ENCODE data around the gene TMEM214.
A peak's percentile ranks its signal among the peaks of the same experiment; 100 is the strongest.

Gene TMEM214, protein sequence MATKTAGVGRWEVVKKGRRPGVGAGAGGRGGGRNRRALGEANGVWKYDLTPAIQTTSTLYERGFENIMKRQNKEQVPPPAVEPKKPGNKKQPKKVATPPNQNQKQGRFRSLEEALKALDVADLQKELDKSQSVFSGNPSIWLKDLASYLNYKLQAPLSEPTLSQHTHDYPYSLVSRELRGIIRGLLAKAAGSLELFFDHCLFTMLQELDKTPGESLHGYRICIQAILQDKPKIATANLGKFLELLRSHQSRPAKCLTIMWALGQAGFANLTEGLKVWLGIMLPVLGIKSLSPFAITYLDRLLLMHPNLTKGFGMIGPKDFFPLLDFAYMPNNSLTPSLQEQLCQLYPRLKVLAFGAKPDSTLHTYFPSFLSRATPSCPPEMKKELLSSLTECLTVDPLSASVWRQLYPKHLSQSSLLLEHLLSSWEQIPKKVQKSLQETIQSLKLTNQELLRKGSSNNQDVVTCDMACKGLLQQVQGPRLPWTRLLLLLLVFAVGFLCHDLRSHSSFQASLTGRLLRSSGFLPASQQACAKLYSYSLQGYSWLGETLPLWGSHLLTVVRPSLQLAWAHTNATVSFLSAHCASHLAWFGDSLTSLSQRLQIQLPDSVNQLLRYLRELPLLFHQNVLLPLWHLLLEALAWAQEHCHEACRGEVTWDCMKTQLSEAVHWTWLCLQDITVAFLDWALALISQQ

GRCh38 chr2:27032495-27033252 lies at the start of gene TMEM214:
TSS of gene TMEM214 (plus strand) at chr2:27032965. CDS start at chr2:27033016, 51 bp downstream.
- DNase-seq, result peak; percentile 93

DNA sequence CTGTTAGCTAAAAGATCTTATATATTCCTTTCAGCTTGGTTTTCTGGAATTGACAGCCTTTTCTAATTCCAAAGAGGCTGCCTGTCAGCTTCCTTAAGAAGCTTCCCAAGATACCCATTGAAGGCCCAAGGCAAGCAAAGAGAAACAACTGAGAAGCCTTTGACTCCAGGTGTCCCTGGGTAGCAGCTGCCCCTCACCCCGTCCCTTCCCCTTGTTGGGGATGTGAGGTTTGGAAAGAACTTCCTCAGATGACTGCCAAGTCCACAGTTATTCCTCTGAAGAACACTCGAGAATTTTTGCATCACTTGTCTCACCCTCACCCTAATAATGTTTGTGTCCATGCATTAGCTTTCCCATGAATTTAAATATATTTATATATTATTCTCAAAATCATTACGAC lies 49.0 kb upstream of the TMEM214 start:
- DNase-seq, result no peak

DNA sequence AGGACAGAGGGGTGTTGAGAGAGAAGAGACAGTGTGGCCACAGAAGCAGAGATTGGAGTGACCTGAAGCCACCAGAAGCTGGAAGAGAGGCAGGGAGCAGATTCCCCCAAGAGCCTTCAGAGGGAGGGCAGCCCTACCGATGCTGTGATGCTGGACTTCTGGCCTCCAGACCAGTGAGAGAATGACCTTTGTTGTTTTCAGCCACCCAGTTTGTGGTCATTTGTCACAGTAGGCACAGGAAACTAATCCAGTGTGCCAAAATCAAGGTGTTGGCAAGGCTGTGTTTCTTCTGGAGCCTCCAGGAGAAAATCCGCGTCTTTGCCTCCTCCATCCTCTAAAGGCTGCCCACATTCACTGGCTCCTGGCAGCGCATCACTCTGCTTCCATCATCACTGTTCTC lies 47.0 kb upstream of the TMEM214 start:
- DNase-seq, result no peak

DNA sequence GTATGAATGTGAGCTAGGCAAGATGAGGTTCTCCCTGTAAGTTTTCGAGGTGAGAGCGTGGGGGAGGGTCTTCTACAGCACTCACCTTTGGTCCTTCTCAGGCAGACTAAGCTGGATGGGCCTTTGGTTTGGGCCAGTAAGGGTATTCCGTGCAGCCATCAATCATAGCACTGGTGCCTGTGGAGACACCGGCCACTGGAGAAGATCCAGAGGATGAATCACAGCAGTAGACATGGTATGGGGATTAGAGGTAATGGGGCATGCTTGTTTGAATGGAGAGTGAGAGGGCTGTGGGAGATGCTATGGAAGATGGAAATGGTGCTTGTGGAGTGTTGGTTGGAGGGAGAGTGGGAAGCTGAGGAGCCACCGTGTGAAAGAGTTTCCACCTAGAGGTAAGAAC lies 46.2 kb upstream of the TMEM214 start:
- no peak for DNase-seq

DNA sequence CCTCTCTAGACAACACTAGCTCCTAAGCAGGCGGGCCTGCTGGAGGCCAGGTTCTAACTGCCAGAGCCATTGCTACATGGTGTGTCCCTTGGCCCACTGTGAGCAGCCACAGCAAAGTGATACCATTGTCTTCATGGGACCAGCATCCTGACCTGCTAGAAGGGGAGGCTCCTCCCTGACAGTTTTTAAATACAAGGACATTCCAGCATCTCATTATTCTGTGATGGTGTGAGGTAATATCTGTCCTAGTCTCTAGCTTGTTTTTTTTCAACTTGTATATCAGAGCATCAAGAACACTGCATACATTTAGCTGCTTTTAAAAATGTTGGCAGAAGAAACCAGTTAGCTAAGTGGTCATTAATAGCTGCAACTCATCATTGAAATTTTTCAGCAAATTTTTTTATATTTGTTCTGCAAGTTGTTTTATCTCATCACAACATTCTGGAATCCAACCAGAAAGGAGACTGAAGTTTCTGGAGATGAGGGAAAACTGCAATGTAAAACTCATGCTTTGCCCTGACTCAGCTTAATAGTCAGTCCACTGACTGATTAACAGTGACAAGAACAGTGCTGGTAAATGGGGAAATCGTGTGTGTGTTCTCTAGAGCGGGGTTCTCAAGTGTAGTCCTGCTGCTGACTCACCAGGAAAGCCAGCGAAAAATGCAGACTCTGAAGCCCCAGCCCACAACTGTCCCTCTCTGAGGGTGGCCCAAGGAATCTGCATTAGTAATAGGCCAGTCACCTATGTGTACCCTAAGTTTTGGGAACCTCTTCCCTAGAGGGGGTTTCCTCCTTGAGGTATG lies 44.5 kb upstream of the TMEM214 start:
- no peak for DNase-seq

DNA sequence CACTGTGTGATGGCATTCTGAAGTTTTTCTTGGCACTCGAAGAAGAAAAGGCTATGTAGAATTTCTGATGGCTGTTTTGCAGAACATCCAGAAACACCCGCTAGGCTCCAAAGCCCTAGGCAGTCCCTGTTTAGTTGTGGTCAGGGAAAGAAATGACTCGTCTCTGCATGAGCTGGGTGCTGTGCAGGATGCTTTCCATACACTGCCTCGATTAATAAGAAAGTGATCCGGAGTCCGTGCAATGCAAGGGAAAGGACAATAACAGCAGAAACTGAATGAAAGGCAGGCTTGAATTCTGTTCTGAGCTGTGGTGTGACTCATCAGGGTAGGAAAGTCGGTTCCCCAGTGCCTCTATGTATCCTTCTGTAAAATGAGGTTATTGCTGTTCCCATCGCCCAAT lies 43.6 kb upstream of the TMEM214 start:
- DNase-seq, result no peak

GRCh38 chr2:26991717-26992116 lies 41.0 kb upstream of the TMEM214 start:
- no peak for DNase-seq

- DNase-seq, result no peak
Measured at GRCh38 chr2:26993768-26994167, 39.0 kb upstream of the TMEM214 start.

DNA sequence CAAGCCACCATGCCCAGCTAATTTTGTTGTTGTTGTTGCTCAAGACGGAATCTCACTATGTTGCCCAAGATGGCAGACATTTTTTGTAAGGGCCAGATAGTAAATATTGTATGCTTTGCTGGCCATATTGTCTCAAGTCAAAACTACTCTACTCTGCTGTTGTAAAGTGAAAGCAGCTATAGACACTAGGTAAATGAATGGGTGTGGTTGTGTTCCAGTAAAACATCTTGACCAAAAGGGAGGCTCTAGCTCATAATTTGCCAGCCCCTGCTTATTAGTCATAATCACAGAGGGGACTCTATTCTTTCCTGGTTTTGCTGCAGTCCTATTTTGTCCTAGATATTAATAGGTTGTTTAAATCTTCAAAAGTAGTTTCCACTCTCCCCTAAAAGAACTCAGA lies 37.8 kb upstream of the TMEM214 start:
- DNase-seq, result no peak

DNA sequence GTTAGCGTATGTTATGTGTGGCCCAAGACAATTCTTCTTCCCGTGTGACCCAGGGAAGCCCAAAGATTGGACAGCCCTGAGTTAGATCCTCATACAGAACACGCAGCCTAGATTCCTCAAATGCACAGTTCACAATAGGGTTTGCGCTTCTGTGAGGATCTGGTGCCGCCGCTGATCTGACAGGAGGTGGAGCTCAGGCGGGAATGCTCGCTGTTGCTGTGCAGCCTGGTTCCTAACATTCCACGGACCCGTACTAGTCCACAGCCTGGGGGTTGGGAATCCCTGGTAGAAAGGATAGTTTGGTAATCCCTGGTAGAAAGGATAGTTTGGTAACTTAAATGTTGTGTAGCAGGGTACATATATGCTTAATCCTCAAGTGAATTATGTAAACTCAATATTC lies 35.4 kb upstream of the TMEM214 start:
- DNase-seq, result no peak

- DNase-seq, result no peak
Measured at GRCh38 chr2:26998323-26998722, 34.4 kb upstream of the TMEM214 start.

- DNase-seq, result no peak
Measured at GRCh38 chr2:27000228-27000627, 32.5 kb upstream of the TMEM214 start.

- DNase-seq, result no peak
Measured at GRCh38 chr2:27000995-27001394, 31.8 kb upstream of the TMEM214 start.

- no peak for DNase-seq
Measured at GRCh38 chr2:27001950-27002349, 30.8 kb upstream of the TMEM214 start.

DNA sequence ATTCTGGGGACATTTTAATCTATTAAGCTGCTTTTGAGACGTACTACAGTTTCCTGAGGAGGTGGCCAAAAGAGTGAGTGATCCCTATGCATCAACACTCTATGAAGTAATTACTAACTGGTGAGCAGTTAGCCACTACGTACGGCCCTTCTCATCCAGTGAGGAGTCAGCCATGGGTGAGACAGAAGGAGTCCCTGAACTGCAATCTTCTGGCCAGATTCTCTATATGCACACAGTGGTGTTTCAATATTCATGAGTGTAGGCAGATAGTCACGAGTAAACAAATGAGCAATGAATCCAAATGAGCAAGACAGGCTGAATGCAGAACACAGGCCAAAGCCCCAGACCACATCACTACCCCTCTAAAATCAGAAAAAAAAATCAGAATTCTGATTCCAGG lies 29.8 kb upstream of the TMEM214 start:
- DNase-seq, result no peak

DNA sequence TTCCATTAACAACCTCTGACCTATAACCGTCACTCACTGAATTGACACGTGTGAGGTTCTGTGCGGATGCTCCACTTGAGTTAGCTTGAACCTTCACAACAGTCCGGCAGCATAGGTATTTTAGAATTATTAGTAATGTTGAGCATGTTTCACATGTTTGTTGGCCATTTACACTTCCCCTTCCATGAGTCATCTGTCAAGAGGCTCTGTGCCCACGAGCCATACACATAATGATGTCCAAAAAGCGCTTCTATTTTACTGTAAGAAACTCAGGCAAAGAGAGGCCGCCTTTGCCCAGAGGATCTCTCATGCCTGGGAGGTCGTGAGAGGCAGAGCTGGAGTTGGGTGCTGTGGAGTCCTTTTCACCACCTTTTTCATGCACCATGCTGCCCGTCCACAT lies 28.9 kb upstream of the TMEM214 start:
- DNase-seq, result no peak

DNA sequence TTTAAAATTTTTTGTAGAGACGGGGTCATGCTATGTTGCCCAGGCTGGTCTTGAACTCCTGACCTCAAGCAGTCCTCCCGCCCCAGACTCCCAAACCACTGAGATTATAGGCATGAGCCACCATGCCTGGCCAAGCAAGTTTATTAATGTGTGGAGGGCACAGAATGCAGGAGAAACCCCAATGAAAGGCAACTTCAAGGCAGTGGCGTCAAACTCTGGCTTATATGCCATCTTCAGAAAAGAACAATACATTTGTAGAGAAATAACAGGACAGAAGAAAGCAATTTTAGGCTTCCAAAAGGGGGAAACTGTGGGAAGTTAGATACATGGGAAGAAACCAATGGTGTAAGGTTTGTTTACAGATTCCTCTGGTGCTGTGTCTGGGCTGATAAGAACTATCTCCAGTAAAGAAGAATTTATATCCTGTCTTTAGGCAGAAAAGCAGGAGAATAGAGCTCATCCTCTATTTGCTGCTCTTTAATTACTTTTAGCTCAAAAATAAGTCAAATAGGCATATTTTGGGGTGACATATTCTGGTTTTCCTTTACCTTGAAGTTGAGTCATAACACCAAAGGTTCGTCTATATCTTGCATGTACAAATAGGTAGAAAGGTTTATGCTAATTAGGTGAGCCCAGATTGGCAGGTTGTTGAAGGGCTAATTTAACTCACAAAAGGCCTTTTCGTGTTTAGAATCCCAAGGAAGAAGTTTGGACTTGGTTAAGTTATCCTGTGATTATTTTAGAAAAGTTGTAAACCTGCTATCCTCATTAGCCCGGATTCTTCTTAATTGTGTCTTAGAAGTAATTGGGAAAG lies 26.0 kb upstream of the TMEM214 start:
- DNase-seq, result peak; percentile 10

DNA sequence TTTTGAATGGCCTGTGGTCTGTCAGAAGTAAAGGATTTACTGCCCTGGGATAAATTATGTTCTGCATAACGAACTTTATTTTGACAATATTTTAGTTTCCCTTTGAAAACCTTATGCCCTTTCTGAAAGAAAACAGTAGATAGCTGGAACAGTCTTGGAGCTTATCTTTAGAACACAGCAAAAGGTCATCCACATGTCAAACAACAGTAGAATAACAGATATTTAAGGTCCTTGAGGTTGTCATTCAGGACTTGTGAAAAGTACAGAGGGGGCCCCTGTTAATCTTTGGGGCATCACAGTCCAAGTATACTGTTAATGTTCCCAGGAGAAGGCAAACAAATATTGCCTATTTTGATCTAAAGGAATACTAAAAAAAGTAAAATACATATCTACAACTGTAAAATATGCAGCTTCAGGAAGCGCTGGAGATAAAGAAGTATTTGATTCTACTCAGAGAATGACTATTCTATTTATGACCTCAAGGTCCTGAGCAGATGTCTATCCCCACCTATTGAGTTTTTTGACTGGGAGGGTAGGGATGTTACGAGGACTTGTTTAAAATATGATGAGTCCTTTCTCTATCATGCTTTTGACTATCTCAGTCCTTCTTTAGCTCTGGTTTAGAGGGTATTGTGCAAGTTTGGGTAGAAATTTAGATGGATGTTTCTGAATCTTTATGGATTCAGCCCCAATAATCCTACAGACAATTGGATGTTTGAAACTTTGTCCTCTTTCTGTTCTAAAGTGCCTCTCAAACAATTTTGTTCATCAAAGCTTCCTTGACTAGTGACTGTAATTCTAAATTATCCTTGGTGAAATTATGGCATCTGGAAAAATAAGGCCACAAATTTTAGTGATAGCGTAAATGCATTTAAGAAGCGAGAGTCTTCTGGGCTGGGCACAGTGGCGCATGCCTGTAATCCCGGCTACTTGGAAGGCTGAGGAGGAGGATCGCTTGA lies 25.1 kb upstream of the TMEM214 start:
- DNase-seq, result no peak

GRCh38 chr2:27008678-27009077 lies 24.1 kb upstream of the TMEM214 start:
- DNase-seq, result no peak

GRCh38 chr2:27009083-27009482 lies 23.7 kb upstream of the TMEM214 start:
- no peak for DNase-seq

- DNase-seq, result peak; percentile 20
Measured at GRCh38 chr2:27009716-27010115, 23.0 kb upstream of the TMEM214 start.

Measured in activated CD8-positive, alpha-beta memory T cell treated with anti-CD3 and anti-CD28 coated beads, Interleukin-2, amount 50 U/mL, for 48 hours (primary cell).